BJ (cell line): Measurements from ENCODE around the gene WNT5A. TPM values are rescaled to one million over a fixed set of nuclear protein-coding genes. Genes with fewer than 3 reads are reported as not detected.

Source experiments
- CTCF ChIA-PET: fragments of 350-600 bp; formaldehyde crosslinking; extraction: SDS; loops from one replicate; lab custom pipeline; 2021; ENCODE audit warnings: antibody characterized with exemption, inconsistent platforms; lab: Yijun Ruan, JAX
- POLR2A ChIA-PET: fragments of 300-600 bp; sonication (Branson Sonifier 250); formaldehyde crosslinking; extraction: SDS; loops from one replicate; lab custom pipeline; 2021; ENCODE audit warnings: antibody characterized with exemption; lab: Charles Lee
- DNase-seq: peaks from one replicate; pipeline ENCODE4 v3.0.0-alpha.2; 2011; ENCODE audit warnings: low read depth
- H3K27me3 ChIP-seq: 2 replicates; pipeline ENCODE4 v1.6.0; 2011; ENCODE audit warnings: low read length; ENCODE audit not compliant: control insufficient read depth, insufficient read depth
- H3K36me3 ChIP-seq: 2 replicates; pipeline ENCODE4 v1.5.1; 2011; ENCODE audit warnings: low read length; ENCODE audit not compliant: control insufficient read depth, insufficient read depth
- H3K4me3 ChIP-seq: 2 replicates; pipeline ENCODE4 v1.5.1; 2011; ENCODE audit warnings: low read depth, mild to moderate bottlenecking, control low read depth, low read length
- polyA plus RNA-seq: library from polyadenylated mRNA; depleted of rRNA; stranded (reverse); fragments of >200 nt; gene quantifications from 2 replicates; pipeline ENCODE4 v1.2.3, GENCODE V29; 2011
- TF ChIP-seq, protein P1 (sequence below): IDR thresholded peaks from 2 replicates; pipeline ENCODE4 v1.5.1; 2011; ENCODE audit warnings: low read depth, mild to moderate bottlenecking, control low read depth, inconsistent platforms, low read length, moderate library complexity; ENCODE audit not compliant: insufficient read depth

The WNT5A gene
- polyA plus RNA-seq, 1 experiment, result 627 TPM

- Histone ChIP-seq H3K4me3 (no peak overlapping the region), H3K27me3 (no peaks in the 10 kb centered on the region), H3K36me3 (no peaks in the 10 kb centered on the region)
- POLR2A ChIA-PET, result no interaction called here
- TF ChIP-seq, protein P1, sequence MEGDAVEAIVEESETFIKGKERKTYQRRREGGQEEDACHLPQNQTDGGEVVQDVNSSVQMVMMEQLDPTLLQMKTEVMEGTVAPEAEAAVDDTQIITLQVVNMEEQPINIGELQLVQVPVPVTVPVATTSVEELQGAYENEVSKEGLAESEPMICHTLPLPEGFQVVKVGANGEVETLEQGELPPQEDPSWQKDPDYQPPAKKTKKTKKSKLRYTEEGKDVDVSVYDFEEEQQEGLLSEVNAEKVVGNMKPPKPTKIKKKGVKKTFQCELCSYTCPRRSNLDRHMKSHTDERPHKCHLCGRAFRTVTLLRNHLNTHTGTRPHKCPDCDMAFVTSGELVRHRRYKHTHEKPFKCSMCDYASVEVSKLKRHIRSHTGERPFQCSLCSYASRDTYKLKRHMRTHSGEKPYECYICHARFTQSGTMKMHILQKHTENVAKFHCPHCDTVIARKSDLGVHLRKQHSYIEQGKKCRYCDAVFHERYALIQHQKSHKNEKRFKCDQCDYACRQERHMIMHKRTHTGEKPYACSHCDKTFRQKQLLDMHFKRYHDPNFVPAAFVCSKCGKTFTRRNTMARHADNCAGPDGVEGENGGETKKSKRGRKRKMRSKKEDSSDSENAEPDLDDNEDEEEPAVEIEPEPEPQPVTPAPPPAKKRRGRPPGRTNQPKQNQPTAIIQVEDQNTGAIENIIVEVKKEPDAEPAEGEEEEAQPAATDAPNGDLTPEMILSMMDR, result no peak
- CTCF ChIA-PET, result no interaction called here
- no peak for DNase-seq
Measured at GRCh38 chr3:55458181-55458790, 28.8 kb downstream of the WNT5A start.

- TF ChIP-seq, protein P1, result no peak
- CTCF ChIA-PET, result no interaction called here
- H3K4me3 ChIP-seq, result no peak overlapping the region
- H3K36me3 ChIP-seq, result no peaks in the 10 kb centered on the region
- POLR2A ChIA-PET, result no interaction called here
- no peak for DNase-seq
- no peaks in the 10 kb centered on the region for H3K27me3 ChIP-seq
Measured at GRCh38 chr3:55455915-55456314, 31.2 kb downstream of the WNT5A start.

DNA sequence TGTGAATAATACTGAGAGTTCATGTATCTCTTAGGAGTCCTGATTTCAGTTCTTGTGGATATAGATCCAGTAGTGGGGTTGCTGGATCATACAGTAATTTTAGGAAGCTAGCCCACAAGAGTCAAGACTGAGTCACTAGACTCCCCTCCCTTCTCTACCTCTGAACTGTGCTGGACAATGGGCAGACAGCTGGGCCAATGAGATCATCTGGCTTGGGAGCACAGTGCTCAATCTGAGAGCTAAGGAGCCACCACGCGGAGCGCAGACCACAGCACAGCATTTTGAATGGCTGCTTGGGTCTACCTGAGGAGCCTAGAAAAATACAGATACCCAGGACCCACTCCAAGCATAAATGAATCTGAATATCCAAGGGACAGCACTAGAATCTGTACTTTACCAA is 32.5 kb downstream of the WNT5A start:
- Histone ChIP-seq H3K27me3 (no peaks in the 10 kb centered on the region), H3K36me3 (no peaks in the 10 kb centered on the region), H3K4me3 (no peak overlapping the region)
- CTCF ChIA-PET, result interaction anchor here (0.5 kb wide), 1 partner anchor 153 kb away, joined by 3 read pairs; no protein-coding TSS in a partner anchor
- POLR2A ChIA-PET, result no interaction called here
- no peak for DNase-seq
- TF ChIP-seq, protein P1, result no peak

DNA sequence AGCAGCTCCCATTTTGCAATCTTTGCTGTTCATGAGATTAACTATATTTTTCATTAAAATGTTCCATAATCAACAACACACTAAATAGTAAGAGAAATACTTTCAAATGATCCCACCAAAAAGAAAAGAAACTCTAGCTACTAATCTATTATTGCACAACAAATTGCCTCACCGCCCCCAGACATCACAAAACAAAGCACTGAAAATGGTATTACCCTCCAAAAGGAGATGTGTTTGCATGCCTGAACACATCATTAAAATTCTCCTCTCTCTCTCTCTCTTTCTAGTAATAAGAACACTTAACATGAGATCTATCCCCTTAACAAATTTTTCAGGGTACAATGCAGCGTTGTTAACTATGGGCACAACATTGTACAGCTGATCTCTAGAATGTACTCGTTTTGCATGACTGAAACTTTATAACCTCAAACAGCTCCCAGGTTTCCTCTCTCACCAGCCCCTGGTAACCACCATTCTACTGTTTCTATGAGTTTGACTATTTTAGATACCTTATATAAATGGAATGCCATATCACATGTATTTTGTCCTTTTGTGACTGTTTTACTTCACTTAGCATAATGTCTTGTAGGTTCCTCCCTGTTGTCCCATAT is 33.1 kb downstream of the WNT5A start:
- DNase-seq, result no peak

GRCh38 chr3:55452886-55453285 is 34.2 kb downstream of the WNT5A start:
- TF ChIP-seq, protein P1, result no peak
- POLR2A ChIA-PET, result no interaction called here
- CTCF ChIA-PET, result interaction anchor here (0.6 to 1.3 kb wide), 2 partner anchors 13 to 575 kb away, joined by 3 read pairs; no protein-coding TSS in a partner anchor
- no peaks in the 10 kb centered on the region for H3K27me3 ChIP-seq
- H3K36me3 ChIP-seq, result no peaks in the 10 kb centered on the region
- DNase-seq, result no peak
- no peak overlapping the region for H3K4me3 ChIP-seq

More for the DNA sequence above, 33.1 kb downstream of the WNT5A start:
- Histone ChIP-seq H3K4me3 (no peak overlapping the region), H3K36me3 (no peaks in the 10 kb centered on the region), H3K27me3 (no peaks in the 10 kb centered on the region)
- ChIA-PET POLR2A (no interaction called here), CTCF (interaction anchor here (0.5 to 1.3 kb wide), 2 partner anchors 14 to 152 kb away, joined by 3 read pairs; no protein-coding TSS in a partner anchor)
- TF ChIP-seq, protein P1, result no peak
